Measurements from ENCODE around the gene ARAF.

Gene ARAF

GRCh38 chrX:47564438-47565085, 3.6 kb downstream of the ARAF start:
- DNase-seq: no peak

- DNase-seq: no peak
These were observed 5.8 kb downstream of the ARAF start for GRCh38 chrX:47566841-47567240.

GRCh38 chrX:47568656-47569295, 7.8 kb downstream of the ARAF start:
- DNase-seq: peak; percentile 33 to 54

GRCh38 chrX:47570794-47571193, 9.8 kb downstream of the ARAF start:
- no peak for DNase-seq

GRCh38 chrX:47571215-47571614, 10.2 kb downstream of the ARAF start:
- DNase-seq: no peak

GRCh38 chrX:47571896-47572295, 10.9 kb downstream of the ARAF start:
- no peak for DNase-seq

- DNase-seq: no peak
These were observed 11.9 kb downstream of the ARAF start for GRCh38 chrX:47572773-47573340.

GRCh38 chrX:47573341-47574075, 12.5 kb downstream of the ARAF start:
- no peak for DNase-seq

- DNase-seq: no peak
These were observed 13.1 kb downstream of the ARAF start for GRCh38 chrX:47574076-47574546.

- DNase-seq: no peak
These were observed 13.7 kb downstream of the ARAF start for GRCh38 chrX:47574547-47575301.

GRCh38 chrX:47576021-47576898, 15.3 kb downstream of the ARAF start:
- no peak for DNase-seq

GRCh38 chrX:47577424-47577823, 16.4 kb downstream of the ARAF start:
- no peak for DNase-seq

- no peak for DNase-seq
These were observed 16.9 kb downstream of the ARAF start for GRCh38 chrX:47577901-47578300.

GRCh38 chrX:47578692-47579091, 17.7 kb downstream of the ARAF start:
- DNase-seq: peak in 1 of 2 donors; percentile 34

- DNase-seq: peak; percentile 19 to 63
These were observed 18.5 kb downstream of the ARAF start for GRCh38 chrX:47579537-47579936.

GRCh38 chrX:47581731-47582647, 21.0 kb downstream of the ARAF start, which contains the start of gene TIMP1:
Gene TIMP1, plus strand, starts transcription at chrX:47582436. Its CDS starts 980 bp downstream, at chrX:47583416.
- DNase-seq: peak; percentile 82

- no peak for DNase-seq
These were observed 22.3 kb downstream of the ARAF start for GRCh38 chrX:47583240-47583861.

- no peak for DNase-seq
These were observed 23.7 kb downstream of the ARAF start for GRCh38 chrX:47584714-47585113.

- no peak for DNase-seq
These were observed 24.3 kb downstream of the ARAF start for GRCh38 chrX:47585273-47585672.
